Naive thymus-derived CD4-positive, alpha-beta T cell (primary cell): ENCODE data around the gene PTGFRN. TPM values are rescaled to one million over a fixed set of nuclear protein-coding genes. Genes with fewer than 3 reads are reported as not detected.
A peak's percentile ranks its signal among the peaks of the same experiment; 100 is the strongest.

Experiments
- ATAC-seq: fragments of 150-1000 bp; cut with Tn5 transposase; 2 replicates; pipeline ENCODE4 v1.10.0; 2021; ENCODE audit warnings: mild to moderate bottlenecking, moderate library complexity
- CTCF ChIA-PET: fragments of 350-600 bp; sonication (Branson Sonifier 250); formaldehyde crosslinking; loops from one replicate; lab custom pipeline; 2021; ENCODE audit warnings: antibody characterized with exemption; lab: Charles Lee
- POLR2A ChIA-PET: fragments of 350-600 bp; sonication (Branson Sonifier 250); formaldehyde crosslinking; loops from one replicate; lab custom pipeline; 2021; ENCODE audit warnings: antibody characterized with exemption, inconsistent platforms; lab: Charles Lee
- DNase-seq, 9 donors: peaks; one replicate each; pipeline versions ENCODE4 v3.0.0 to v3.0.0-alpha.2; 2020 to 2022; ENCODE audit warnings: mixed read lengths in 1 of 9
- H3K27ac ChIP-seq: one replicate; pipeline ENCODE4 v1.7.0; 2013; ENCODE audit warnings: mild to moderate bottlenecking, low read depth, low read length, moderate library complexity
- H3K27me3 ChIP-seq, 2 donors: one replicate each; pipeline ENCODE4 v1.7.0; 2013; ENCODE audit warnings: low read length in 2 of 2, mild to moderate bottlenecking in 2 of 2, moderate library complexity in 2 of 2; ENCODE audit not compliant: control insufficient read depth in 2 of 2, insufficient read depth in 2 of 2
- H3K36me3 ChIP-seq, 3 experiments: 1 replicate in 2 of 3; 2 replicates in 1 of 3; pipeline ENCODE4 v1.7.0; 2013; ENCODE audit warnings: low read length in 3 of 3, mild to moderate bottlenecking in 3 of 3, moderate library complexity in 1 of 3; ENCODE audit not compliant: insufficient read depth in 3 of 3, control insufficient read depth in 2 of 3
- H3K4me1 ChIP-seq, 2 donors: one replicate each; pipeline ENCODE4 v1.7.0; 2013; ENCODE audit warnings: low read length in 2 of 2, mild to moderate bottlenecking in 2 of 2, moderate library complexity in 1 of 2; ENCODE audit not compliant: control insufficient read depth in 2 of 2, insufficient read depth in 2 of 2
- H3K4me3 ChIP-seq: 2 replicates; pipeline ENCODE4 v1.7.0; 2013; ENCODE audit warnings: mild to moderate bottlenecking, low read length
- H3K9me3 ChIP-seq, 3 experiments: 1 replicate in 2 of 3; 2 replicates in 1 of 3; pipeline ENCODE4 v1.7.0; 2013; ENCODE audit warnings: low read length in 3 of 3; ENCODE audit not compliant: control insufficient read depth in 2 of 3
- H3K27ac Mint-ChIP-seq, 9 donors: one replicate each; pipeline ENCODE4 v1.8.0; 2020 to 2022; ENCODE audit warnings: mixed read lengths in 9 of 9, mild to moderate bottlenecking in 8 of 9, moderate library complexity in 5 of 9, inconsistent platforms in 2 of 9
- H3K27me3 Mint-ChIP-seq, 5 donors: one replicate each; pipeline ENCODE4 v1.8.0; 2021 to 2022; ENCODE audit warnings: mixed read lengths in 5 of 5, mild to moderate bottlenecking in 1 of 5
- H3K36me3 Mint-ChIP-seq, 5 donors: one replicate each; pipeline ENCODE4 v1.8.0; 2020 to 2022; ENCODE audit warnings: mixed read lengths in 5 of 5, mild to moderate bottlenecking in 3 of 5, inconsistent platforms in 1 of 5
- H3K4me1 Mint-ChIP-seq, 7 donors: one replicate each; pipeline ENCODE4 v1.8.0; 2020 to 2022; ENCODE audit warnings: mixed read lengths in 7 of 7, mild to moderate bottlenecking in 3 of 7, inconsistent platforms in 1 of 7
- H3K4me3 Mint-ChIP-seq, 10 donors: one replicate each; pipeline ENCODE4 v1.8.0; 2020 to 2022; ENCODE audit warnings: mild to moderate bottlenecking in 10 of 10, mixed read lengths in 10 of 10, moderate library complexity in 6 of 10, inconsistent platforms in 2 of 10
- H3K9me3 Mint-ChIP-seq, 11 donors: one replicate each; pipeline ENCODE4 v1.8.0; 2020 to 2022; ENCODE audit warnings: mixed read lengths in 11 of 11, mild to moderate bottlenecking in 4 of 11, inconsistent platforms in 1 of 11, moderate library complexity in 1 of 11
- intact Hi-C, 2 donors: fragments of 100-400 bp; cut with micrococcal nuclease; formaldehyde crosslinking; loops; one replicate each; pipeline ENCODE4 v1.15.1; 2023
- polyA plus RNA-seq, 2 donors: library from polyadenylated mRNA; unstranded; fragments of 300-500 nt; fragmentation: Illumina TruSeq; gene quantifications; one replicate each; pipeline ENCODE4 v1.2.3, GENCODE V29; 2021
- total RNA-seq, 6 experiments: library from RNA in 5 of 6; stranded (reverse) in 5 of 6; gene quantifications; 1 replicate in 5 of 6; 2 replicates in 1 of 6; pipeline ENCODE4 v1.2.3 and lab custom pipeline; 2021 to 2026

Gene PTGFRN
- total and polyA plus RNA-seq, 7 experiments from 2014 or later: 0.22 to 5.6 (median 1.2) TPM

GRCh38 chr1:117014209-117014608 is 104.5 kb downstream of the PTGFRN start:
- Mint-ChIP-seq H3K27me3 (no peaks in the 10 kb centered on the region), H3K4me3 (peak overlapping the region in 1 of 10 donors; percentile 12), H3K4me1 (peaks cover 6 to 75% (median 42%) of the 10 kb centered on the region in 7 donors), H3K9me3 (no peaks in the 10 kb centered on the region), H3K27ac (peak overlapping the region in 3 of 9 donors; percentile 14 to 47 (median 14)), H3K36me3 (peaks cover 0 to 12% (median 5%) of the 10 kb centered on the region in 5 donors)
- H3K4me1 ChIP-seq: peaks cover 0 to 9% of the 10 kb centered on the region in 2 donors
- ATAC-seq: no peak
- CTCF ChIA-PET: interaction anchor here (1.0 kb wide), 1 partner anchor 43 kb away, joined by 3 read pairs; no protein-coding TSS in a partner anchor
- no peak overlapping the region for H3K4me3 ChIP-seq
- intact Hi-C loops: no loop called here
- no peaks in the 10 kb centered on the region for H3K27me3 ChIP-seq
- H3K27ac ChIP-seq: no peak overlapping the region
- no peaks in the 10 kb centered on the region for H3K36me3 ChIP-seq
- POLR2A ChIA-PET: interaction anchor here (0.6 to 2.1 kb wide), 6 partner anchors 9 to 147 kb away, joined by 3 to 8 read pairs (median 3); partner anchors contain the start of gene CD101
- no peaks in the 10 kb centered on the region for H3K9me3 ChIP-seq
- DNase-seq: no peak

- ChIA-PET CTCF (no interaction called here), POLR2A (no interaction called here)
- no peaks in the 10 kb centered on the region for H3K9me3 ChIP-seq
- no peaks in the 10 kb centered on the region for H3K27me3 ChIP-seq
- Mint-ChIP-seq H3K4me3 (no peak overlapping the region), H3K4me1 (peaks cover 0 to 67% (median 28%) of the 10 kb centered on the region in 7 donors), H3K27me3 (no peaks in the 10 kb centered on the region), H3K36me3 (peaks cover 0 to 20% (median 13%) of the 10 kb centered on the region in 5 donors), H3K9me3 (peaks cover 0 to 5% (median 0%) of the 10 kb centered on the region in 11 donors), H3K27ac (no peak overlapping the region)
- ATAC-seq (no peak), DNase-seq (no peak)
- no peak overlapping the region for H3K27ac ChIP-seq
- intact Hi-C loops: loop anchor here in 1 of 2 donors (2.0 kb wide), 1 partner anchor 15 kb away; the partner anchor contains the start of gene CD101
- H3K4me1 ChIP-seq: no peaks in the 10 kb centered on the region
- no peaks in the 10 kb centered on the region for H3K36me3 ChIP-seq
- no peak overlapping the region for H3K4me3 ChIP-seq
Measured at GRCh38 chr1:117015724-117016123, 106.0 kb downstream of the PTGFRN start.

GRCh38 chr1:117017062-117017461 is 107.3 kb downstream of the PTGFRN start:
- Mint-ChIP-seq H3K27ac (peak overlapping the region in 5 of 9 donors; percentile 17 to 75 (median 41)), H3K4me1 (peaks cover 0 to 59% (median 25%) of the 10 kb centered on the region in 7 donors), H3K4me3 (no peak overlapping the region), H3K9me3 (peaks cover 0 to 5% (median 0%) of the 10 kb centered on the region in 11 donors), H3K36me3 (peaks cover 0 to 20% (median 9%) of the 10 kb centered on the region in 5 donors), H3K27me3 (no peaks in the 10 kb centered on the region)
- Histone ChIP-seq H3K4me3 (no peak overlapping the region), H3K9me3 (no peaks in the 10 kb centered on the region), H3K27me3 (no peaks in the 10 kb centered on the region), H3K27ac (no peak overlapping the region), H3K36me3 (peaks cover 0 to 3% (median 0%) of the 10 kb centered on the region in 3 experiments), H3K4me1 (no peaks in the 10 kb centered on the region)
- intact Hi-C loops: loop anchor here in 1 of 2 donors (2.0 kb wide), 1 partner anchor 16 kb away; the partner anchor contains the start of gene CD101
- DNase-seq (no peak), ATAC-seq (no peak)
- CTCF ChIA-PET: no interaction called here
- POLR2A ChIA-PET: interaction anchor here (1.0 kb wide), 1 partner anchor 16 kb away, joined by 3 read pairs; the partner anchor contains the start of gene CD101

DNA sequence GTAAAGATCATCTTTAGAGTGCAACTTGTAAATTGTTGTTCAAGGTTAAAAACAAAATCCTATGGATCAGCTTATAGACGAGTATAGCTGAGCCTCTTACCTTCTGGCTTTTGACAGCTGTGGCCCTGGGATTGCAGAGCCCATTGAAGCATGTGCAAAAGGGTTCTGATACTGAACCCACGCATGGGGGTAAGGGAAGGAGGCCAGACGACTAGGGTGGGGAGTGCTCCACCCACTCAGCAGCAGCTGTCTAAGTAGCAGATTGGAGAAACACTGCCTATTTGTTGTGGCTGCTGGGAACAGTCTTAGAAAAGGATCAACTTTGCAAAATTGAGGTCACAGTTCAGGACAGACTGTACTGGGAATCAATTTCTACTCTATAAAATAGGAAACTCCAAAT is 107.9 kb downstream of the PTGFRN start:
- Mint-ChIP-seq H3K27me3 (no peaks in the 10 kb centered on the region), H3K4me1 (peaks cover 0 to 58% (median 24%) of the 10 kb centered on the region in 7 donors), H3K36me3 (peaks cover 0 to 23% (median 9%) of the 10 kb centered on the region in 5 donors), H3K4me3 (no peak overlapping the region), H3K27ac (peak overlapping the region in 5 of 9 donors; percentile 12 to 70 (median 54)), H3K9me3 (peaks cover 0 to 5% (median 0%) of the 10 kb centered on the region in 11 donors)
- ChIA-PET CTCF (no interaction called here), POLR2A (interaction anchor here (1.0 kb wide), 1 partner anchor 16 kb away, joined by 3 read pairs; the partner anchor contains the start of gene CD101)
- Histone ChIP-seq H3K9me3 (no peaks in the 10 kb centered on the region), H3K36me3 (peaks cover 0 to 4% (median 0%) of the 10 kb centered on the region in 3 experiments), H3K27me3 (no peaks in the 10 kb centered on the region), H3K27ac (no peak overlapping the region), H3K4me1 (no peaks in the 10 kb centered on the region), H3K4me3 (no peak overlapping the region)
- DNase-seq: no peak
- intact Hi-C loops: loop anchor here in 1 of 2 donors (2.0 kb wide), 1 partner anchor 17 kb away; the partner anchor contains the start of gene CD101
- no peak for ATAC-seq

- Histone ChIP-seq H3K27me3 (no peaks in the 10 kb centered on the region), H3K36me3 (peaks cover 0 to 4% (median 0%) of the 10 kb centered on the region in 3 experiments), H3K4me3 (no peak overlapping the region), H3K9me3 (no peaks in the 10 kb centered on the region), H3K27ac (no peak overlapping the region), H3K4me1 (no peaks in the 10 kb centered on the region)
- Mint-ChIP-seq H3K9me3 (peaks cover 0 to 5% (median 0%) of the 10 kb centered on the region in 11 donors), H3K4me3 (no peak overlapping the region), H3K27ac (no peak overlapping the region), H3K27me3 (peaks cover 0 to 3% (median 0%) of the 10 kb centered on the region in 5 donors), H3K4me1 (peaks cover 0 to 31% (median 11%) of the 10 kb centered on the region in 7 donors), H3K36me3 (peaks cover 0 to 26% (median 16%) of the 10 kb centered on the region in 5 donors)
- POLR2A ChIA-PET: interaction anchor here (1.1 kb wide), 2 partner anchors 21 to 29 kb away, joined by 3 read pairs; no protein-coding TSS in a partner anchor
- ATAC-seq (no peak), DNase-seq (no peak)
- CTCF ChIA-PET: no interaction called here
- intact Hi-C loops: no loop called here
Measured at GRCh38 chr1:117020526-117021156, 110.9 kb downstream of the PTGFRN start.

DNA sequence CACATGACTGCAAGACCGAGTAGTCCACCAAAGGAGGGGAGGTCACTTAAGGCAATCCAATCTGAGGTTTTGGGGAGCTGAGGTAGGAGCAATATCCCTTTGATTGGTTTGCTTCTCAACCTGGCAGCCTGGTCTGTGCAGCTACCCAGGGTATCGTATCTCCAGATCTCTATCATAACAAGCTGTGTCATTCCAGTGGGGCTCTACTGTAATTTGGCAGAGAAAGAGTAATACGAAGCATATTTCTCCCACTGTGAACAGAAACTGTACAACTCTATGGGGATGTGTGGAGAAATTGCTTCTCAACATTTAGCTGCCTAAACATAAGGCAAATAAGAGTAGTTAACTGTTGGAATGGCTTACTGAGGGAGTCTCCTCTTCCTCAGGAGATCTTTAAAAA is 112.4 kb downstream of the PTGFRN start:
- ChIA-PET CTCF (interaction anchor here (0.8 kb wide), 1 partner anchor 13 kb away, joined by 3 read pairs; no protein-coding TSS in a partner anchor), POLR2A (interaction anchor here (1.2 kb wide), 1 partner anchor 13 kb away, joined by 4 read pairs; no protein-coding TSS in a partner anchor)
- Mint-ChIP-seq H3K27me3 (peaks cover 0 to 3% (median 0%) of the 10 kb centered on the region in 5 donors), H3K4me1 (peaks cover 0 to 20% (median 7%) of the 10 kb centered on the region in 7 donors), H3K36me3 (peaks cover 0 to 26% (median 16%) of the 10 kb centered on the region in 5 donors), H3K27ac (no peak overlapping the region), H3K4me3 (no peak overlapping the region), H3K9me3 (peaks cover 0 to 5% (median 0%) of the 10 kb centered on the region in 11 donors)
- Histone ChIP-seq H3K36me3 (peaks cover 0 to 4% (median 0%) of the 10 kb centered on the region in 3 experiments), H3K27ac (no peak overlapping the region), H3K4me1 (no peaks in the 10 kb centered on the region), H3K9me3 (no peaks in the 10 kb centered on the region), H3K27me3 (no peaks in the 10 kb centered on the region), H3K4me3 (no peak overlapping the region)
- intact Hi-C loops: no loop called here
- ATAC-seq (no peak), DNase-seq (no peak)
